OCI-LY3 (cell line): Measurements from ENCODE around the gene PIP5K1A.
A peak's percentile ranks its signal among the peaks of the same experiment; 100 is the strongest.
"Not testable (repeated sequence)": the region's sequence is repeated elsewhere in the genome, so short reads cannot be mapped to it uniquely, and the experiment has no call there.

Source experiments
- H2AFZ ChIP-seq: fragments of 200-600, 300-600 bp; shearing (Covaris generic); 2 replicates; pipeline ENCODE4 v1.6.0; 2014; ENCODE audit warnings: antibody characterized with exemption, low read depth, low read length
- H3K27ac ChIP-seq: fragments of 200-600, 300-600 bp; sonication (generic); 2 replicates; pipeline ENCODE4 v1.5.1; 2014; ENCODE audit warnings: mild to moderate bottlenecking, low read length, moderate library complexity, mixed read lengths
- H3K27me3 ChIP-seq: fragments of 200-600, 300-600 bp; sonication (generic); 2 replicates; pipeline ENCODE4 v1.6.1; 2014; ENCODE audit warnings: low read depth, low read length, mixed read lengths
- H3K36me3 ChIP-seq: fragments of 200-600, 300-600 bp; sonication (generic); replicated peaks from 2 replicates; pipeline ENCODE3; 2014; ENCODE audit warnings: low read depth, low read length, mixed read lengths
- H3K4me1 ChIP-seq: fragments of 300-600, 200-600 bp; sonication (generic); 2 replicates; pipeline ENCODE4 v1.6.1; 2014; ENCODE audit warnings: low read length, mixed read lengths
- H3K4me2 ChIP-seq: fragments of 200-600, 300-600 bp; sonication (generic); 2 replicates; pipeline ENCODE4 v1.6.1; 2014; ENCODE audit warnings: low read length, mixed read lengths
- H3K4me3 ChIP-seq: fragments of 300-600, 200-600 bp; sonication (generic); 2 replicates; pipeline ENCODE4 v1.5.1; 2014; ENCODE audit warnings: antibody characterized with exemption, mild to moderate bottlenecking, low read length, moderate library complexity
- H3K79me2 ChIP-seq: fragments of 300-600, 200-600 bp; shearing (Covaris generic); 2 replicates; pipeline ENCODE4 v1.6.1; 2014; ENCODE audit warnings: mild to moderate bottlenecking, low read length, mixed read lengths
- H3K9ac ChIP-seq: fragments of 300-600, 200-600 bp; shearing (Covaris generic); 2 replicates; pipeline ENCODE4 v1.6.0; 2014; ENCODE audit warnings: mild to moderate bottlenecking, low read length, moderate library complexity
- H3K9me3 ChIP-seq: fragments of 200-600, 300-600 bp; shearing (Covaris generic); 2 replicates; pipeline ENCODE4 v1.6.1; 2014; ENCODE audit warnings: low read length, mixed read lengths; ENCODE audit not compliant: insufficient read depth
- H4K20me1 ChIP-seq: fragments of 200-600, 300-600 bp; sonication (generic); 2 replicates; pipeline ENCODE4 v1.6.1; 2016; ENCODE audit warnings: low read length, mixed read lengths; ENCODE audit not compliant: insufficient read depth
- EZH2phosphoT487 ChIP-seq: fragments of 200-600 bp; shearing (Covaris generic); IDR thresholded peaks from 2 replicates; pipeline ENCODE4 v1.6.1; 2018; ENCODE audit warnings: antibody characterized with exemption, mixed run types, low read depth
- TF ChIP-seq, protein P1 (sequence below): fragments of 200-600, 300-600 bp; sonication (generic); IDR thresholded peaks from 2 replicates; pipeline ENCODE4 v1.5.1; 2014; ENCODE audit warnings: antibody characterized with exemption, low read length, low read depth

Gene PIP5K1A

DNA sequence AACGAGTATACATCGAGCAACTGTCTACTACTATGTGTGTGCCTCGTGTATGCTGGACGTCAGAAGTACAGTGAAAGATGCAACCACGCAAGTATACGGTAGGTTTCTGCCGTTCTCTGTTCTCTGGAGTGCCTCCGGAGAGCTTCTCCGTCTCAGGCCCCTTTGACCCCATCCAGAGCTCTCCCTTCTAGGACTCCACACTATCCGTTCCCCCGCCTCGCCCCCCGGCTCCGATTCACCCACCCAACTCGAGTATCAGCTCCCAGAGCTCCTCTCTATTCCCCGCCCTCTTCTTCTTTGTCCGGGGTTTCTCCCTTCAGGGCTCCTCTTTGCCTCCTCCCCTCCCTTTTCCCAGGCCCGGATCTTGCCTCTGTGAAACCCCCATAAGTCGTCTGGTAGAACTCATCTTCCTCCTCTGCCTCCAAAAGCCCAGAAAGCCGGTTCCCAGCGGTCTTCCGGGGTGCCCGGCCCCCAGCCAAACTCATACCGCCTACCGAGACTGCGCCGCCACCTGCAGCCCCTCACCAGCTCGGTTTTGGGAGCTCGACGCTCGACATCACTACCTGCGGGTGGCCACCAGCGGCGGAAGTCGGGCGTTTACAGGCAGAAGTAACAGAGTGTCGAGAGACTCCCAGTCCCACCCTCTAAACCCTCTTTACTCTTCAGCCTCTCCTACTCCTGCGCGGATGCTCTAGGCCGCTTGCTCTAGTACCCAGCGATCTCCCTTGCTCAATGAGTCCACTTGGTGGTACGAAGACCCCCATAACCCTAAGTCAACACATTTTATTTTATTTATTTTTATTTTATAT is 8.5 kb upstream of the PIP5K1A start, which contains the start of gene VPS72:
TSS of gene VPS72 (minus strand) at position 561 of the 809 bp plus-strand sequence. CDS start at position 485, 76 bp downstream.
- Histone ChIP-seq H3K27me3 (peaks cover 7% of the 10 kb centered on the region), H3K9ac (peak within 1 kb of the TSS; percentile 78), H3K4me1 (peaks cover 12% of the 10 kb centered on the region), H3K27ac (peak within 1 kb of the TSS; percentile 71), H2AFZ (peak within 1 kb of the TSS; percentile 22; the same call in 1 of the 2 replicates), H3K9me3 (no peaks in the 10 kb centered on the region), H3K4me3 (peak within 1 kb of the TSS; percentile 86), H3K79me2 (peaks cover 35% of the 10 kb centered on the region), H3K36me3 (peaks cover 12% of the 10 kb centered on the region), H4K20me1 (no peaks in the 10 kb centered on the region), H3K4me2 (peak within 1 kb of the TSS; percentile 73)
- no peak for TF ChIP-seq EZH2phosphoT487
- TF ChIP-seq, protein P1, sequence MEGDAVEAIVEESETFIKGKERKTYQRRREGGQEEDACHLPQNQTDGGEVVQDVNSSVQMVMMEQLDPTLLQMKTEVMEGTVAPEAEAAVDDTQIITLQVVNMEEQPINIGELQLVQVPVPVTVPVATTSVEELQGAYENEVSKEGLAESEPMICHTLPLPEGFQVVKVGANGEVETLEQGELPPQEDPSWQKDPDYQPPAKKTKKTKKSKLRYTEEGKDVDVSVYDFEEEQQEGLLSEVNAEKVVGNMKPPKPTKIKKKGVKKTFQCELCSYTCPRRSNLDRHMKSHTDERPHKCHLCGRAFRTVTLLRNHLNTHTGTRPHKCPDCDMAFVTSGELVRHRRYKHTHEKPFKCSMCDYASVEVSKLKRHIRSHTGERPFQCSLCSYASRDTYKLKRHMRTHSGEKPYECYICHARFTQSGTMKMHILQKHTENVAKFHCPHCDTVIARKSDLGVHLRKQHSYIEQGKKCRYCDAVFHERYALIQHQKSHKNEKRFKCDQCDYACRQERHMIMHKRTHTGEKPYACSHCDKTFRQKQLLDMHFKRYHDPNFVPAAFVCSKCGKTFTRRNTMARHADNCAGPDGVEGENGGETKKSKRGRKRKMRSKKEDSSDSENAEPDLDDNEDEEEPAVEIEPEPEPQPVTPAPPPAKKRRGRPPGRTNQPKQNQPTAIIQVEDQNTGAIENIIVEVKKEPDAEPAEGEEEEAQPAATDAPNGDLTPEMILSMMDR, result no peak

GRCh38 chr1:151192047-151192446 is 6.3 kb upstream of the PIP5K1A start:
- H3K27ac ChIP-seq, result no peak overlapping the region
- peaks cover 9% of the 10 kb centered on the region for H3K27me3 ChIP-seq
- H3K9me3 ChIP-seq, result no peaks in the 10 kb centered on the region
- no peak overlapping the region for H2AFZ ChIP-seq
- no peaks in the 10 kb centered on the region for H4K20me1 ChIP-seq
- no peak overlapping the region for H3K4me2 ChIP-seq
- H3K79me2 ChIP-seq, result peaks cover 28% of the 10 kb centered on the region
- H3K36me3 ChIP-seq, result no peaks in the 10 kb centered on the region
- H3K4me1 ChIP-seq, result peaks cover 15% of the 10 kb centered on the region
- TF ChIP-seq, protein P1, result no peak
- no peak for TF ChIP-seq EZH2phosphoT487
- H3K9ac ChIP-seq, result no peak overlapping the region
- no peak overlapping the region for H3K4me3 ChIP-seq

DNA sequence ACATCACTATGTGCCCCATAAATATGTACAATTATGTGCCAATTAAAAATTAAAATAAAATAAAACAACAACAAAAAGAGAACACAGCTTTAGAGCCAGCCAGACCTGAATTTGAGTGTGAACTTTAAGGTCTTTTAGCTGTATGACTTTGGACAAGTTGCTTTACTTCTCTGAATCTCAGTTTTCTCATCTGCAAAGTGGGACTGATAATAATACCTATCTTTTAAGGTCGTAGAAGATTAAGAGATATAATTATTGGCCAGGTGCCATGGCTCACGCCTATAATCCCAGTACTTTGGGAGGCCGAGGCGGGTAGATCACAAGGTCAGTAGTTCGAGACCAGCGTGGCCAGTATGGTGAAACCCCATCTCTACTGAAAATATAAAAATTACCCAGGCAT is 5.0 kb upstream of the PIP5K1A start:
- Histone ChIP-seq H3K27me3 (peaks cover 9% of the 10 kb centered on the region), H3K4me1 (peaks cover 22% of the 10 kb centered on the region), H3K4me2 (no peak overlapping the region), H2AFZ (no peak overlapping the region), H3K79me2 (peaks cover 16% of the 10 kb centered on the region), H3K27ac (no peak overlapping the region), H4K20me1 (no peaks in the 10 kb centered on the region), H3K9me3 (no peaks in the 10 kb centered on the region), H3K9ac (no peak overlapping the region), H3K36me3 (no peaks in the 10 kb centered on the region), H3K4me3 (no peak overlapping the region)
- TF ChIP-seq, protein P1, result no peak
- no peak for TF ChIP-seq EZH2phosphoT487

DNA sequence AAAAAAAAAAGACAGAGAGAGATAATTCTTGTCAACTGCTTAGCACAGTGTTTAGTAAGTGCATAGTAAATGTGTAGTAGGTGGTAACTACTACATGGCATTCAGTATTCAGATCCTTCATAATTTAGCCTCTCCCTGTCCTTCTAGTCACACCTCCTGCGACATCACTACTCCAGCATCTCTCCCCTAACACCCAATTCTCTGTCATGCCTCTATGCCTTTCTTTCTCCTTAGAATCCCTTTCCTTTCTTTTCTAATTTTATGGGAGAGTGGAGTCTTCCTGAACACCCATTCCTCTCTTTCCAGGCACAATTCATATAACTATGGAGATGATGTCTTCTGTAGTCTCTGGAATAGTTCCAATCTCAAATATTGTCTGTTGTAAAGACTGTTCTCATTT is 4.5 kb upstream of the PIP5K1A start:
- Histone ChIP-seq H3K4me2 (no peak overlapping the region), H4K20me1 (no peaks in the 10 kb centered on the region), H3K27me3 (peaks cover 9% of the 10 kb centered on the region), H2AFZ (no peak overlapping the region), H3K36me3 (no peaks in the 10 kb centered on the region), H3K27ac (no peak overlapping the region), H3K4me1 (peaks cover 17% of the 10 kb centered on the region), H3K9ac (no peak overlapping the region), H3K79me2 (peaks cover 16% of the 10 kb centered on the region), H3K4me3 (no peak overlapping the region), H3K9me3 (no peaks in the 10 kb centered on the region)
- TF ChIP-seq EZH2phosphoT487, result no peak
- TF ChIP-seq, protein P1, result no peak

GRCh38 chr1:151194894-151195594 is 3.3 kb upstream of the PIP5K1A start:
- not testable (repeated sequence) for H3K9me3 ChIP-seq, H3K27me3 ChIP-seq, H3K27ac ChIP-seq, H3K36me3 ChIP-seq, H3K9ac ChIP-seq, H4K20me1 ChIP-seq
- peaks cover 20% of the 10 kb centered on the region for H3K4me1 ChIP-seq
- H3K4me3 ChIP-seq, result peak overlapping the region; percentile 82; the same call in 1 of the 2 replicates
- H3K4me2 ChIP-seq, result peak overlapping the region; percentile 89
- peaks cover 18% of the 10 kb centered on the region for H3K79me2 ChIP-seq
- H2AFZ ChIP-seq, result 0 out of 2 replicates have a peak overlapping the region, but pooled peaks have one; percentile 12
